Stimulated activated CD8-positive, alpha-beta memory T cell treated with anti-CD3 and anti-CD28 coated beads, Interleukin-15, amount 100 ng/mL, for 4 hours (primary cell): ENCODE data around the gene TJP2.
"Not testable (repeated sequence)": the region's sequence is repeated elsewhere in the genome, so short reads cannot be mapped to it uniquely, and the experiment has no call there.

ENCODE experiments used
- DNase-seq, 2 donors: peaks; one replicate each; pipeline ENCODE4 v3.0.0-alpha.2; 2020; ENCODE audit warnings: low read depth in 2 of 2

TJP2 gene

DNA sequence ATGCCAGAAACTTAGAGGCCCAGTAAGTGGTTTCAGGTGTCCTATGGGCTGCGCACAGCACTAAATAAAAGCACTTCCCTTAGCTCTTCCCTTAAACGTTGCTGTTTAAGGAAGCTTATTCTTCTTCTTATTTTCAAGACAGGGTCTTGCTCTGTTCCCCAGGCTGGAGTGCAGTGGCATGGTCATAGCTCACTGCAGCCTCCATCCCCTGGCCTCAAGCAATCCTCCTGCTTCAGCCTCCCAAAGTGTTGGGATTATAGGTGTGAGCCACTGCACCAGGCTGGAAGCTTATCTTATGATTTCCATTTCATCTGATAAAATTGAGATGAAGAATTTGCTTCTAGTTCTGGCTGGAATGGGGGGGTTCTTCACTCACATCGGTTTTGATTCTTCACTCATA lies 15.6 kb upstream of the TJP2 start:
- DNase-seq: no peak

- DNase-seq: not testable (repeated sequence)
Observed at GRCh38 chr9:69164573-69164972, 9.5 kb upstream of the TJP2 start.

- DNase-seq: no peak
Observed at GRCh38 chr9:69165581-69165980, 8.5 kb upstream of the TJP2 start.

DNA sequence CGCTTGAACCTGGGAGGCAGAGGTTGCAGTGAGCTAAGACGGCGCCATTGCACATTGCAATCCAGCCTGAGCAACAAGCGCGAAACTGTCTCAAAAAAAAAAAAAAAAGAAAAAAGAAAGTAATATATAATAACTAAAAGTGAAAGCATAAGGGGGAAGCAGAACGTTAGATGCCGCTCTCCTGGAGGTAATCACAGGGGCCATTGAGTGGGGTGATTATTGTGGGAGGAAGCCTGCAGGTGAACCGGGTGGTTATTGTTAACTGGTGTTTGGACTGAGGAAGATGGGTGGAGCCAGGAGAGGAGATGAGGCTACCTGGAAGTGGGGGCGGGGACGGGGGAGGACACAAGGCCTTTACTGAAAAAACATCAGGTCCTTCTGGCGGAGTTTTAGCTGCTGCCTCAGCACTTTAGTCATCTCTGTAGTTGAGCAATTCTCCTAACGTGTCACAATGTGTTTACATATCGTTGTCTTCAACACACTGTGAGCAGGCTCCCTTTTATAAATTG lies 5.3 kb upstream of the TJP2 start:
- no peak for DNase-seq

- DNase-seq: no peak
Observed at GRCh38 chr9:69170231-69170630, 3.8 kb upstream of the TJP2 start.

GRCh38 chr9:69171049-69171448 lies 3.0 kb upstream of the TJP2 start:
- no peak for DNase-seq

DNA sequence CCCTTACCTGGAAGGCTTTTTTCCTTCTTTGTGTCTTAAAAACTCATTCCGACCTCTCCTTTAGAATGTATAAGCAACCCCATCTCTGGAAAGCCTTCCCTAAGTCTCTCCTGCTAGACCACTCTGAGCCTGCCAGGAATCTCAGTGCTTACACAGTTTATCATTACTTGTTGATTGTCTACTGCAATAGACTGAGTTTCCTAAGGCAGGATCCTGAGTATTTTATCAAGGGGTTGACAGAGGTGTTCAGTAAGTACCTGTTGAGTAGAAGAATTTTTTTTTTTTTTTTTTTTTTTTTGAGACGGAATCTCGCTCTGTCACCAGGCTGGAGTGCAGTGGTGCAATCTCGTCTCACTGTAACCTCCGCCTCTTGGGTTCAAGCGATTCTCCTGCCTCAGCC lies 2.6 kb upstream of the TJP2 start:
- DNase-seq: no peak

GRCh38 chr9:69172895-69173294 lies 1.2 kb upstream of the TJP2 start:
- DNase-seq: no peak

GRCh38 chr9:69173497-69173890 lies 583 bp upstream of the TJP2 start:
- no peak for DNase-seq

- DNase-seq: no peak
Observed at GRCh38 chr9:69174616-69175463, 763 bp downstream of the TJP2 start.

- no peak for DNase-seq
Observed at GRCh38 chr9:69175486-69175885, 1.4 kb downstream of the TJP2 start.

GRCh38 chr9:69176471-69177171 lies 2.5 kb downstream of the TJP2 start:
- no peak for DNase-seq

DNA sequence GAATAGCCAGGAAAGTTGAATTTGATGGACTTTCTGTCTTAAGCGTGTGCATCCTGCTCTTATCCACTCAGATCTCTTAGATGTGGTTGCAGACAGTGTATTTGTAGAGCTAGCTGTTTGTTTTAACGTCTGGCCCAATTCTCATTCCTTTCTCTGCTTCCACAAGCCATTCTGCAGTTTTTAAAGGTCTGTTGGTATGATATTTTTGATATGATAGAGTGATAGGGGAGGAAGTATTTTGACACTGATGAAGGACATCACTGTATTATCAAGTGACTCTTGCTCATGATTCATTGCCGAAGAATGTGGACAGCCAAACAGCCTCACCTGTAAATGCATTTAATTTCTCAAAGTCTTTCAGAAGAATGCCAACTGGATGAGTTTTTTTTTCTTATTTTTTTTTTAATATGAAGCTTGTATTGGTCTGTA lies 4.5 kb downstream of the TJP2 start:
- no peak for DNase-seq

GRCh38 chr9:69179037-69179436 lies 5.0 kb downstream of the TJP2 start:
- no peak for DNase-seq

- no peak for DNase-seq
Observed at GRCh38 chr9:69180200-69180599, 6.1 kb downstream of the TJP2 start.

DNA sequence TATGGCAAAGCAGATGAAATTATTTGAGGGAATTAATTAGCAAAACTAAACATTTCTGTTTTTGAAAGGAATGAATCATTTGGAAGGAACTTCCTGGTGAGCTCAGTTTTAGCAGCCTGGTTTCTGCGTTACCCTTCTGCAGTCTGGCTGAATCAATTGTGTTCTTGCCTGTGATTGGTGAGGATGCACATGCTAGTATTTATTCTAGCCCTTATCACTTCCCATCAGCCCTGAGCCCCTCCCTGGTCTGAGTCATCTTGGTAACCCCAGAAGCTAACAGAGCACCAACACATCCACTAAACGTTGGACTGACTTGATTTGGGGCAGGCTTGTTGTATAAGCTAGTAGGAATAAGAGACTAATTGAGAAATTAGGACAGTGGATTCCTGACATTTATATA lies 6.6 kb downstream of the TJP2 start:
- peak in 1 of 2 donors; percentile 27 for DNase-seq

- DNase-seq: no peak
Observed at GRCh38 chr9:69181908-69182353, 7.9 kb downstream of the TJP2 start.

DNA sequence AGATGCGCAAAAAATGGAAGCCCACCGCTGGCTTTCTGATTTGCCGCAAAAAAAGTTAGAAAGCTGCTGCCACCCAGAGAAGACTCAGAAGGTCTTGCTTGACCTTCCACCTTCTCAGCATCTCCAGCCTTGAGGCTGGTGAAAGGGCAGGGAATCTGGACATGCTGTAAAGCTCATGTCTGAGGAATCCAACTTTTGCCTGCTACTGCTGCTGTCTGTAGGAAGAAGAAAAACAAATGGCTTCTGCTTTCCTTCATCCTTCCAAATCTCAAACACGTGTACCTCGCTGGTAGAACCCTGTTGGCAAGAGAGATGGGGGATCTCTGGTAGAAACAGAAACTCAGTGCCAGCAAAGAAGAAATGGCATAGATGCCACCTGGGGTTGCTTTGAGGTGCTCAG lies 10.2 kb downstream of the TJP2 start:
- DNase-seq: no peak

DNA sequence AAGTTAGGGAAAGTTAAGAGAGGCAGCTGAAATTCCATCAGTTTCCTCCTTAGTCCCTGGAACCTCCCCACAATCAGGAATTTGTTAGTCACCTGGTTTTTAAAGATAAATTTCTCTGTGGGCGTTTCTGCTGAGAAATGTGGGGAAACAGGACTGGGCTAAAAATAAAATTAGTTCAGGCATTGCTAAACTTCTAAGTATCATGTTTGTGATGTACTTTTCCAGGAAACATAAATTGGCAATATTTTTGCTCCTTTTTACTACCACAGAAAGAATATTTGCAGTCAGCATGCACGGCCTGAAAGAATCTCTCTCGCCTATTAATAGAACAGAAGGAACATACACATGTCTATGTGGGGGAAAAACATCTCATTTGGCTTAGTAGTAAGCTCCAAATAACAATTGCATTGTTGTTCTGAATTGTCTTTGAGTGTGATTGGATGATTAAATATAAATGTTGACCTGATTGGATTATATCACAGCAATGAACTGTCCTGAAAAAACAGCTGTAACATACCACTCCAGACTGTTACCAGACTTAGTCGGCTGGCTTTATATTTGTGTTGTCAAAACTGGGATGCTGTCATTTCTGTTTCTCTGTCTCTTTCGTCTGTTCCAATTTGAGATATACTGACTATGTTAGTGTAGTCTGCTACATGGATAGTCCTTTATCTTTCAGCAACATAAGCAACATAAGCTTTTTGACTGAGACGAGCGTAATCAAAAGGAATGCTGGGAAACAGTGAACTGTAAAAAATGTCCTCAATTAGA lies 12.9 kb downstream of the TJP2 start:
- DNase-seq: no peak

DNA sequence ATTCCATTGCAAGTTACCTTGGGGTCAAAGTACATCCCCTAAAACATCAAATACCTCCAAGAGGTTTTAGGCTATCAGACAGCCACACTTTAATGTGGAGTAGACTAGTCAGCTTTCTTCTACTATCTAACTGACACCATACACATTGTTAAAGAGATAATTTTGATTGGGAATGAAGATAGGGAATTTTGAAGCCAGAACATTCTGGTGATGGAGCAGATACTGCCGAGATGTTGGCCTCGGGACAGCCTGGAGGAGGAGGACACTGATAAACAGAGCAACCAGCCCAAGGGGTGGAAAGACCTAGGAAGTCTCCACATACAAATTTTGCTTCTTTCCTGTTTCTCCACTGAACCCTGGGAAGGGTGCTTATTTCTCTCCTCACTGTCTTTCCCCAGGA lies 14.9 kb downstream of the TJP2 start:
- no peak for DNase-seq

GRCh38 chr9:69190086-69190862 lies 16.2 kb downstream of the TJP2 start:
- no peak for DNase-seq

GRCh38 chr9:69190863-69191181 lies 16.7 kb downstream of the TJP2 start:
- DNase-seq: no peak
